NCI-H526 treated with DMSO at 0.1 percent for 48 hours (cell line): ENCODE measurements around the gene GBP1.

Source experiments
- DNase-seq: peaks from one replicate; lab custom pipeline; 2025; lab: John Stamatoyannopoulos, UW

GBP1 gene

GRCh38 chr1:89008511-89008910 lies 56.5 kb downstream of the GBP1 start:
- DNase-seq: no peak

GRCh38 chr1:89005286-89006151 lies 59.5 kb downstream of the GBP1 start:
- DNase-seq: no peak
